ENCODE measurements around the gene NEGR1. TPM values are rescaled to one million over a fixed set of nuclear protein-coding genes. Genes with fewer than 3 reads are reported as not detected.

The NEGR1 gene
- total RNA-seq, 4 donors from 2014 or later: 4.1 to 12.4 (median 10.2) TPM

DNA sequence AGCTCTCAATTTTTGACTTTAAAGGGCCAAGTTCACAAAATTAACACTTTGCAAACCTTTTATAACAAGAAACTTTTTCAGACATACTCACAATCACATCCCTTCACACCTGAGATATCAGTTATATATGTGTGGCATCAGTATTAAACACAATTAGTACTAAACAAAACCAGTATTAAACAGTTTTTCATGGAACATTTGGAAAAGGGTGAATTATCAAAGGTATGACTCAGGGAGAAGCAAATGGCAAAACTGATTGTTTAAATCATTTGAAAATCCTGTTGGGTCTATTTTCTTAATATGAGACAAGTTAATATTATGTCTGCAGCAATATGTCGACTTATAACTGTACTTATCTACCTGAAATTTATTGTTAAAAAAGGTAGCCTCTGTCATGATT lies 587.3 kb downstream of the NEGR1 start:
- DNase-seq: no peak
- Histone ChIP-seq H3K27ac (no peak overlapping the region), H3K9me3 (no peaks in the 10 kb centered on the region), H3K4me1 (no peaks in the 10 kb centered on the region), H3K27me3 (no peaks in the 10 kb centered on the region), H3K36me3 (no peaks in the 10 kb centered on the region), H3K4me3 (replicated peaks in 1 of 3) (no peak overlapping the region)
- 83 to 88% methylated on average over 1 of the region's 1 CpG for WGBS, 2 donors
- TF ChIP-seq, protein P1, sequence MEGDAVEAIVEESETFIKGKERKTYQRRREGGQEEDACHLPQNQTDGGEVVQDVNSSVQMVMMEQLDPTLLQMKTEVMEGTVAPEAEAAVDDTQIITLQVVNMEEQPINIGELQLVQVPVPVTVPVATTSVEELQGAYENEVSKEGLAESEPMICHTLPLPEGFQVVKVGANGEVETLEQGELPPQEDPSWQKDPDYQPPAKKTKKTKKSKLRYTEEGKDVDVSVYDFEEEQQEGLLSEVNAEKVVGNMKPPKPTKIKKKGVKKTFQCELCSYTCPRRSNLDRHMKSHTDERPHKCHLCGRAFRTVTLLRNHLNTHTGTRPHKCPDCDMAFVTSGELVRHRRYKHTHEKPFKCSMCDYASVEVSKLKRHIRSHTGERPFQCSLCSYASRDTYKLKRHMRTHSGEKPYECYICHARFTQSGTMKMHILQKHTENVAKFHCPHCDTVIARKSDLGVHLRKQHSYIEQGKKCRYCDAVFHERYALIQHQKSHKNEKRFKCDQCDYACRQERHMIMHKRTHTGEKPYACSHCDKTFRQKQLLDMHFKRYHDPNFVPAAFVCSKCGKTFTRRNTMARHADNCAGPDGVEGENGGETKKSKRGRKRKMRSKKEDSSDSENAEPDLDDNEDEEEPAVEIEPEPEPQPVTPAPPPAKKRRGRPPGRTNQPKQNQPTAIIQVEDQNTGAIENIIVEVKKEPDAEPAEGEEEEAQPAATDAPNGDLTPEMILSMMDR (IDR thresholded peaks at IDR 0.05): no peak
- no peak for TF ChIP-seq POLR2A (IDR thresholded peaks at IDR 0.05)
- intact Hi-C loops (cut with DNase I): no loop called here

DNA sequence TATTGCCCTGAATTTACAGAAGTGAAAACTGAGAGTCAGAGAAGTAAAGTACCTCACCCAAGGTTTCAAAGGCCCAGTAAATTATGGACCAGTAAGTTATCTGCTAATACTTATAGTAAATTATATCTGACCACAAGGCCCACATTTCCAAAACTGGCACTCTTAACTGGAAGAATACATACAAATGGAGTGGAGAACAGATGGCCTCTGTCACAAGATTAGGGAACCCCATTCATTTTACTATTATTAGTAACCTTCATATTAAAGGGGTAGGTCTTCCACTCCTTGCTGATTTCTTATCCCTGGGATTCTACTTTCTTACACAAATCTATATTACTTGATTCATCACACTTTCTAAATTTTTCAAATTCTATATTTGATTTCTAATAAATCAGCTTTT lies 588.8 kb downstream of the NEGR1 start:
- no peak for DNase-seq
- Histone ChIP-seq H3K27ac (no peak overlapping the region), H3K27me3 (no peaks in the 10 kb centered on the region), H3K36me3 (no peaks in the 10 kb centered on the region), H3K9me3 (no peaks in the 10 kb centered on the region), H3K4me3 (replicated peaks in 1 of 3) (no peak overlapping the region), H3K4me1 (no peaks in the 10 kb centered on the region)
- TF ChIP-seq, protein P1 (IDR thresholded peaks at IDR 0.05): no peak
- no peak for TF ChIP-seq POLR2A (IDR thresholded peaks at IDR 0.05)
- intact Hi-C loops (cut with DNase I): no loop called here

DNA sequence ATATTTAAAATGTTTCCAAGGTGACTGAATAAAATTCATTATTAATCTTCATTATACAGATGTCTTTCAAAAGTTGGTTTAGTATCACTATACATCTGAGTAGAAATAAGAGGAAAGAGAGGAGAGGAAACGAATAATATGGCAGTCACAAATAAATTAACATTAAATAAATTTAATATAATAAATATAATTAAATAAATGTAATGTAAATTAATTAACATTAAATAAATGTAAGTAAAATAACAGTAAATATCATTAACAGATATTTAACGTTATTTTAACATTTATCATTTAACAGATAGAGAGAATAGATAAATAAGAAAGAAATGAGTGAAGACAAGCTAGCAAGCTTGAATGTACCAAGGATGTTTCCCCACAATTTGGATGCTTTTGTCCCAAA lies 592.7 kb downstream of the NEGR1 start:
- H3K36me3 ChIP-seq: no peaks in the 10 kb centered on the region
- no peak for DNase-seq
- no peak for TF ChIP-seq POLR2A (IDR thresholded peaks at IDR 0.05)
- TF ChIP-seq, protein P1 (IDR thresholded peaks at IDR 0.05): no peak
- H3K27me3 ChIP-seq: no peaks in the 10 kb centered on the region
- WGBS, 2 donors: 88 to 89% methylated on average over 2 of the region's 2 CpGs
- H3K9me3 ChIP-seq: no peaks in the 10 kb centered on the region
- intact Hi-C loops (cut with DNase I): no loop called here
- H3K27ac ChIP-seq: no peak overlapping the region
- no peak overlapping the region for H3K4me3 ChIP-seq (replicated peaks in 1 of 3)
- H3K4me1 ChIP-seq: no peaks in the 10 kb centered on the region

DNA sequence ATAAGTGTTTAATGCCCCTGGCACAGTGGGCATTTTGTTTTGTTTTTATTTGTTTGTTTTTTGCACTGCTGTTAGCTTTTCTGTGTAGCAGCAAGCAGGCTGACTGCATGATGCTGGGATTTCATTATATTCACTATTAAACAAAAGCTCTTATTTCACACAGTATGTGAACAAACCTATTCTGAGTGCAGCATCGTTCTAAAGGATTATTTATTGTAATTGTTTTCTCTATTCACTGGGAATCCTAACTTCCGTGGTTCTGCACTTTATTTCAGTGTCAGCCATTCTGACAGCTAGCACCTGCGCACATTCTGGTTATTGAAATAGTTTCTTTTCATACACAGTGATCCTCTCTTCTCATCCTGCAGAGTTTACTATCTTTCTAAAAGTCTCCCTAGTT lies 595.0 kb downstream of the NEGR1 start:
- no peak overlapping the region for H3K27ac ChIP-seq
- H3K4me1 ChIP-seq: no peaks in the 10 kb centered on the region
- no peaks in the 10 kb centered on the region for H3K36me3 ChIP-seq
- 85 to 88% methylated on average over 3 of the region's 3 CpGs for WGBS, 2 donors
- H3K27me3 ChIP-seq: no peaks in the 10 kb centered on the region
- intact Hi-C loops (cut with DNase I): no loop called here
- TF ChIP-seq, protein P1 (IDR thresholded peaks at IDR 0.05): no peak
- TF ChIP-seq POLR2A (IDR thresholded peaks at IDR 0.05): no peak
- DNase-seq: no peak
- no peak overlapping the region for H3K4me3 ChIP-seq (replicated peaks in 1 of 3)
- no peaks in the 10 kb centered on the region for H3K9me3 ChIP-seq

DNA sequence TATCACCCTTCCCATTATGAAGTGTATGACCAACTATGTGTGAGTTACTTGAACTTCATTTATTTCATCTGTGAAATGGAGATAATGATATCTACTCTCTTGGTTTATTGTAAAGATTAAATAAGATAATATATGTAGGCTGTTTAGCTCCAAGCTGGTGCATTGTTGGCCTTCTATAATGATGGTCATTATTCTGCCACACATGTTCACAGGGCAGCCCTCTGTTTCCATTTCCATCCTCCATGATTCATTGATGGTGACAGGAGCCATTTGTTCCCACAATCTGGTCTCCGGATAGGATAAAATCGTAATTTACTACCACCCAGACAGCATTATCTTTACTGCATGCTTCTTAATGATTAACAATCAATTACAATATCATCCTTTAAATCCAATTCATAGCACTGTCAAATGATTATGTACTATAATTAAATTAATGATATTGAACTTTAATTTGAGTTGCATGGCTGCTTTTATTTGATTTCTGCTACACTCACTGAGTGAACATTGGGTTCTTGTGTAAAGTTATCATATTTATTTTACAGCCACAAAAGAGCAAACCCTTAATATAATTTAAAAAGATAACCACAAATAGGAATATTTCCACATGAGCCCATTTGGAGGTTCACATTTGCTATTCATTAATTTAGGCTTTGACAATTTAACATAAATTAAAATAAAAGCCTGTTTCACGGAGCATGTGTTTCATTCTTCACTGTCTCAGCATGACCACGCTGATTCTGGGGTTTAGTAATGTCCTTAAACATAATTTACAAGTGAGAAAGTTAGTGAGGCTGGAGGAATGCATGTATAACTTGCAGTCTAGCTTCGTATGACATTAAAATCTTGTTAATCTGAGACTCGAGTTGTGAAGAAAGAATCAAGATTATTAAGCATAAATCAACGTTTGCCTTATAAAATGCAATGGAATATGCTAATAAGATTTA lies 605.1 kb downstream of the NEGR1 start:
- intact Hi-C loops (cut with DNase I): no loop called here
- 77 to 79% methylated on average over 7 of the region's 7 CpGs for WGBS, 2 donors
- no peaks in the 10 kb centered on the region for H3K9me3 ChIP-seq

More for the DNA sequence above, 605.1 kb downstream of the NEGR1 start:
- Histone ChIP-seq H3K4me1 (no peaks in the 10 kb centered on the region), H3K27me3 (no peaks in the 10 kb centered on the region), H3K27ac (no peak overlapping the region), H3K4me3 (replicated peaks in 1 of 3) (no peak overlapping the region), H3K36me3 (no peaks in the 10 kb centered on the region)
- TF ChIP-seq, protein P1 (IDR thresholded peaks at IDR 0.05): no peak
- no peak for TF ChIP-seq POLR2A (IDR thresholded peaks at IDR 0.05)
- DNase-seq: no peak

Data from thyroid gland (tissue), 4 donors.